Measurements from ENCODE around the gene MAML3. TPM values are rescaled to one million over a fixed set of nuclear protein-coding genes. Genes with fewer than 3 reads are reported as not detected.

MAML3 gene
- total and polyA plus RNA-seq, 2 experiments from 2014 or later: 1.7 to 6.5 TPM

DNA sequence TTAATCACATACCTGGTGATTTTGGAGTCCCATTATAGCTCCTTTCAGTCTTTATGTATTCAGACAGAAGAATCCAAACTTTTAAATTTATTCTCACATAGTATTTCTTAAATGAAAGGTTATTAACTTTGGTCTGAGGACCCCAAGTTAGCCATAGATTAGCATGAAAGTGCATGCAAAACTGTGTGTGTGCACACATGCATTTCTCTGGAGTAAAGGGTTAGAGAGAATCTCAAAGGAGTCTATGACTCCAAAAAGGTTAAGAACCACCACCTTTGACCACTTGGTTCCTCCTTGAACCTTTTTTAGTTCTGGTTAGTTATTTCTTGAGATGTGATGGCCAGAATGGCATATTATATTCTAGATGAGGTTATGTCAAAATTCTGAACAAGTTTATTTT is 386.4 kb downstream of the MAML3 start:
- Histone ChIP-seq H4K20me1 (replicated peaks; ENCODE audit: insufficient read depth) (no peaks in the 10 kb centered on the region), H3K36me3 (ENCODE audit: insufficient read depth) (no peaks in the 10 kb centered on the region), H2AFZ (no peak overlapping the region), H3K9me2 (ENCODE audit: insufficient read depth) (no peaks in the 10 kb centered on the region), H3K4me1 (ENCODE audit: insufficient read depth) (no peaks in the 10 kb centered on the region; the same call in 1 of the 2 replicates), H3K4me2 (no peak overlapping the region), H3K27ac (ENCODE audit: low read depth) (no peak overlapping the region), H3K4me3 (no peak overlapping the region), H3K27me3 (ENCODE audit: insufficient read depth) (no peaks in the 10 kb centered on the region), H3F3A (replicated peaks; ENCODE audit: low read depth) (no peaks in the 10 kb centered on the region), H3K79me2 (replicated peaks; ENCODE audit: insufficient read depth) (no peaks in the 10 kb centered on the region)
- Mint-ChIP-seq H3K9me3 (no peaks in the 10 kb centered on the region), H3K27ac (no peak overlapping the region), H3K4me3 (no peak overlapping the region), H3K36me3 (ENCODE audit: low read depth) (no peaks in the 10 kb centered on the region), H3K27me3 (ENCODE audit: insufficient read depth, low read depth, poor library complexity) (no peaks in the 10 kb centered on the region), H3K4me1 (peaks cover 8% of the 10 kb centered on the region; the same call in 2 of the 3 replicates)
- TF ChIP-seq JUNB (IDR thresholded peaks at IDR 0.05; ENCODE audit: unreplicated experiment) (no peak), ZNF331 (CRISPR knock-in tag; IDR thresholded peaks at IDR 0.05; ENCODE audit: low read depth) (no peak)
- TF ChIP-seq, protein P1, sequence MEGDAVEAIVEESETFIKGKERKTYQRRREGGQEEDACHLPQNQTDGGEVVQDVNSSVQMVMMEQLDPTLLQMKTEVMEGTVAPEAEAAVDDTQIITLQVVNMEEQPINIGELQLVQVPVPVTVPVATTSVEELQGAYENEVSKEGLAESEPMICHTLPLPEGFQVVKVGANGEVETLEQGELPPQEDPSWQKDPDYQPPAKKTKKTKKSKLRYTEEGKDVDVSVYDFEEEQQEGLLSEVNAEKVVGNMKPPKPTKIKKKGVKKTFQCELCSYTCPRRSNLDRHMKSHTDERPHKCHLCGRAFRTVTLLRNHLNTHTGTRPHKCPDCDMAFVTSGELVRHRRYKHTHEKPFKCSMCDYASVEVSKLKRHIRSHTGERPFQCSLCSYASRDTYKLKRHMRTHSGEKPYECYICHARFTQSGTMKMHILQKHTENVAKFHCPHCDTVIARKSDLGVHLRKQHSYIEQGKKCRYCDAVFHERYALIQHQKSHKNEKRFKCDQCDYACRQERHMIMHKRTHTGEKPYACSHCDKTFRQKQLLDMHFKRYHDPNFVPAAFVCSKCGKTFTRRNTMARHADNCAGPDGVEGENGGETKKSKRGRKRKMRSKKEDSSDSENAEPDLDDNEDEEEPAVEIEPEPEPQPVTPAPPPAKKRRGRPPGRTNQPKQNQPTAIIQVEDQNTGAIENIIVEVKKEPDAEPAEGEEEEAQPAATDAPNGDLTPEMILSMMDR (conservative IDR thresholded peaks at IDR 0.05; ENCODE audit: low read depth in 2 of 2): no peak
- ATAC-seq (no peak), DNase-seq (ENCODE audit: low spot score) (no peak)

DNA sequence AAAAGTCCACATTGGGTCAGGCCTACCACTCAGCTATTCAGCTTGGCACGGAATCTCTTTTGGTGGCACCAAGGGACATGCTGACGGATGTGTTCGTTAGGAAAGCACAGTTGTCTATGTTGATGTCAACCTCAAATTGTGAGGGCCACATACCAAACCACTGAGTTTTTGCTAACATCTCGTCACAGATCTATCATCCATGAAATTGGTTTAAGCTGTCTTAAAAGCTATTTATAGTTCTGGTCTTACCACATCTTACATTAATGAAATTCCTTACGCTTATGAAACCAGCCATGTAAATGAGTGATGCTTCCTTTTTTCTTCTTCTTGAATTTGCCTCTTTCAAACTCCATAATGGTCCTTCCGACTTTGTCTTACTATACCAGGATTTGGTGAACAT is 386.8 kb downstream of the MAML3 start:
- Histone ChIP-seq H2AFZ (no peak overlapping the region), H3K4me3 (no peak overlapping the region), H3F3A (replicated peaks; ENCODE audit: low read depth) (no peaks in the 10 kb centered on the region), H3K79me2 (replicated peaks; ENCODE audit: insufficient read depth) (no peaks in the 10 kb centered on the region), H3K9me2 (ENCODE audit: insufficient read depth) (no peaks in the 10 kb centered on the region), H3K36me3 (ENCODE audit: insufficient read depth) (no peaks in the 10 kb centered on the region), H4K20me1 (replicated peaks; ENCODE audit: insufficient read depth) (no peaks in the 10 kb centered on the region), H3K27ac (ENCODE audit: low read depth) (no peak overlapping the region), H3K27me3 (ENCODE audit: insufficient read depth) (no peaks in the 10 kb centered on the region), H3K4me2 (no peak overlapping the region), H3K4me1 (ENCODE audit: insufficient read depth) (no peaks in the 10 kb centered on the region; the same call in 1 of the 2 replicates)
- no peak for DNase-seq (ENCODE audit: low spot score)
- no peak for ATAC-seq
- no peak overlapping the region for H3K4me3 Mint-ChIP-seq
- peaks cover 2% of the 10 kb centered on the region for H3K27me3 Mint-ChIP-seq (ENCODE audit: insufficient read depth, low read depth, poor library complexity)
- no peaks in the 10 kb centered on the region for H3K36me3 Mint-ChIP-seq (ENCODE audit: low read depth)
- no peaks in the 10 kb centered on the region for H3K9me3 Mint-ChIP-seq
- peaks cover 13% of the 10 kb centered on the region for H3K4me1 Mint-ChIP-seq
- no peak overlapping the region for H3K27ac Mint-ChIP-seq
- TF ChIP-seq JUNB (IDR thresholded peaks at IDR 0.05; ENCODE audit: unreplicated experiment): no peak
- no peak for TF ChIP-seq EZH2 (IDR thresholded peaks at IDR 0.05; ENCODE audit: low read depth, unreplicated experiment)
- TF ChIP-seq, protein P2, sequence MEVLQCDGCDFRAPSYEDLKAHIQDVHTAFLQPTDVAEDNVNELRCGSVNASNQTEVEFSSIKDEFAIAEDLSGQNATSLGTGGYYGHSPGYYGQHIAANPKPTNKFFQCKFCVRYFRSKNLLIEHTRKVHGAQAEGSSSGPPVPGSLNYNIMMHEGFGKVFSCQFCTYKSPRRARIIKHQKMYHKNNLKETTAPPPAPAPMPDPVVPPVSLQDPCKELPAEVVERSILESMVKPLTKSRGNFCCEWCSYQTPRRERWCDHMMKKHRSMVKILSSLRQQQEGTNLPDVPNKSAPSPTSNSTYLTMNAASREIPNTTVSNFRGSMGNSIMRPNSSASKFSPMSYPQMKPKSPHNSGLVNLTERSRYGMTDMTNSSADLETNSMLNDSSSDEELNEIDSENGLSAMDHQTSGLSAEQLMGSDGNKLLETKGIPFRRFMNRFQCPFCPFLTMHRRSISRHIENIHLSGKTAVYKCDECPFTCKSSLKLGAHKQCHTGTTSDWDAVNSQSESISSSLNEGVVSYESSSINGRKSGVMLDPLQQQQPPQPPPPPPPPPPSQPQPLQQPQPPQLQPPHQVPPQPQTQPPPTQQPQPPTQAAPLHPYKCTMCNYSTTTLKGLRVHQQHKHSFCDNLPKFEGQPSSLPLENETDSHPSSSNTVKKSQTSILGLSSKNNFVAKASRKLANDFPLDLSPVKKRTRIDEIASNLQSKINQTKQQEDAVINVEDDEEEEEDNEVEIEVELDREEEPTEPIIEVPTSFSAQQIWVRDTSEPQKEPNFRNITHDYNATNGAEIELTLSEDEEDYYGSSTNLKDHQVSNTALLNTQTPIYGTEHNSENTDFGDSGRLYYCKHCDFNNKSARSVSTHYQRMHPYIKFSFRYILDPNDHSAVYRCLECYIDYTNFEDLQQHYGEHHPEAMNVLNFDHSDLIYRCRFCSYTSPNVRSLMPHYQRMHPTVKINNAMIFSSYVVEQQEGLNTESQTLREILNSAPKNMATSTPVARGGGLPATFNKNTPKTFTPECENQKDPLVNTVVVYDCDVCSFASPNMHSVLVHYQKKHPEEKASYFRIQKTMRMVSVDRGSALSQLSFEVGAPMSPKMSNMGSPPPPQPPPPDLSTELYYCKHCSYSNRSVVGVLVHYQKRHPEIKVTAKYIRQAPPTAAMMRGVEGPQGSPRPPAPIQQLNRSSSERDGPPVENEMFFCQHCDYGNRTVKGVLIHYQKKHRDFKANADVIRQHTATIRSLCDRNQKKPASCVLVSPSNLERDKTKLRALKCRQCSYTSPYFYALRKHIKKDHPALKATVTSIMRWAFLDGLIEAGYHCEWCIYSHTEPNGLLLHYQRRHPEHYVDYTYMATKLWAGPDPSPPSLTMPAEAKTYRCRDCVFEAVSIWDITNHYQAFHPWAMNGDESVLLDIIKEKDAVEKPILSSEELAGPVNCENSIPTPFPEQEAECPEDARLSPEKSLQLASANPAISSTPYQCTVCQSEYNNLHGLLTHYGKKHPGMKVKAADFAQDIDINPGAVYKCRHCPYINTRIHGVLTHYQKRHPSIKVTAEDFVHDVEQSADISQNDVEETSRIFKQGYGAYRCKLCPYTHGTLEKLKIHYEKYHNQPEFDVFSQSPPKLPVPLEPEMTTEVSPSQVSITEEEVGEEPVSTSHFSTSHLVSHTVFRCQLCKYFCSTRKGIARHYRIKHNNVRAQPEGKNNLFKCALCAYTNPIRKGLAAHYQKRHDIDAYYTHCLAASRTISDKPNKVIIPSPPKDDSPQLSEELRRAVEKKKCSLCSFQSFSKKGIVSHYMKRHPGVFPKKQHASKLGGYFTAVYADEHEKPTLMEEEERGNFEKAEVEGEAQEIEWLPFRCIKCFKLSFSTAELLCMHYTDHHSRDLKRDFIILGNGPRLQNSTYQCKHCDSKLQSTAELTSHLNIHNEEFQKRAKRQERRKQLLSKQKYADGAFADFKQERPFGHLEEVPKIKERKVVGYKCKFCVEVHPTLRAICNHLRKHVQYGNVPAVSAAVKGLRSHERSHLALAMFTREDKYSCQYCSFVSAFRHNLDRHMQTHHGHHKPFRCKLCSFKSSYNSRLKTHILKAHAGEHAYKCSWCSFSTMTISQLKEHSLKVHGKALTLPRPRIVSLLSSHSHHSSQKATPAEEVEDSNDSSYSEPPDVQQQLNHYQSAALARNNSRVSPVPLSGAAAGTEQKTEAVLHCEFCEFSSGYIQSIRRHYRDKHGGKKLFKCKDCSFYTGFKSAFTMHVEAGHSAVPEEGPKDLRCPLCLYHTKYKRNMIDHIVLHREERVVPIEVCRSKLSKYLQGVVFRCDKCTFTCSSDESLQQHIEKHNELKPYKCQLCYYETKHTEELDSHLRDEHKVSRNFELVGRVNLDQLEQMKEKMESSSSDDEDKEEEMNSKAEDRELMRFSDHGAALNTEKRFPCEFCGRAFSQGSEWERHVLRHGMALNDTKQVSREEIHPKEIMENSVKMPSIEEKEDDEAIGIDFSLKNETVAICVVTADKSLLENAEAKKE (CRISPR knock-in tag; IDR thresholded peaks at IDR 0.05): no peak
- no peak for TF ChIP-seq STAT1 (IDR thresholded peaks at IDR 0.05; ENCODE audit: unreplicated experiment)
- TF ChIP-seq CREB1 (CRISPR knock-in tag; IDR thresholded peaks at IDR 0.05; ENCODE audit: low read depth): no peak
- TF ChIP-seq, protein P3, sequence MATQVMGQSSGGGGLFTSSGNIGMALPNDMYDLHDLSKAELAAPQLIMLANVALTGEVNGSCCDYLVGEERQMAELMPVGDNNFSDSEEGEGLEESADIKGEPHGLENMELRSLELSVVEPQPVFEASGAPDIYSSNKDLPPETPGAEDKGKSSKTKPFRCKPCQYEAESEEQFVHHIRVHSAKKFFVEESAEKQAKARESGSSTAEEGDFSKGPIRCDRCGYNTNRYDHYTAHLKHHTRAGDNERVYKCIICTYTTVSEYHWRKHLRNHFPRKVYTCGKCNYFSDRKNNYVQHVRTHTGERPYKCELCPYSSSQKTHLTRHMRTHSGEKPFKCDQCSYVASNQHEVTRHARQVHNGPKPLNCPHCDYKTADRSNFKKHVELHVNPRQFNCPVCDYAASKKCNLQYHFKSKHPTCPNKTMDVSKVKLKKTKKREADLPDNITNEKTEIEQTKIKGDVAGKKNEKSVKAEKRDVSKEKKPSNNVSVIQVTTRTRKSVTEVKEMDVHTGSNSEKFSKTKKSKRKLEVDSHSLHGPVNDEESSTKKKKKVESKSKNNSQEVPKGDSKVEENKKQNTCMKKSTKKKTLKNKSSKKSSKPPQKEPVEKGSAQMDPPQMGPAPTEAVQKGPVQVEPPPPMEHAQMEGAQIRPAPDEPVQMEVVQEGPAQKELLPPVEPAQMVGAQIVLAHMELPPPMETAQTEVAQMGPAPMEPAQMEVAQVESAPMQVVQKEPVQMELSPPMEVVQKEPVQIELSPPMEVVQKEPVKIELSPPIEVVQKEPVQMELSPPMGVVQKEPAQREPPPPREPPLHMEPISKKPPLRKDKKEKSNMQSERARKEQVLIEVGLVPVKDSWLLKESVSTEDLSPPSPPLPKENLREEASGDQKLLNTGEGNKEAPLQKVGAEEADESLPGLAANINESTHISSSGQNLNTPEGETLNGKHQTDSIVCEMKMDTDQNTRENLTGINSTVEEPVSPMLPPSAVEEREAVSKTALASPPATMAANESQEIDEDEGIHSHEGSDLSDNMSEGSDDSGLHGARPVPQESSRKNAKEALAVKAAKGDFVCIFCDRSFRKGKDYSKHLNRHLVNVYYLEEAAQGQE (IDR thresholded peaks at IDR 0.05; ENCODE audit: unreplicated experiment): no peak
- no peak for TF ChIP-seq ZNF114 (CRISPR knock-in tag; IDR thresholded peaks at IDR 0.05)
- no peak for TF ChIP-seq POLR2AphosphoS5 (IDR thresholded peaks at IDR 0.05; ENCODE audit: low read depth)
- no peak for TF ChIP-seq EZH2phosphoT487 (IDR thresholded peaks at IDR 0.05; ENCODE audit: unreplicated experiment)
